HG02938 (cell line): ENCODE results near the gene VPS13D.
"Not testable (repeated sequence)": the region's sequence is repeated elsewhere in the genome, so short reads cannot be mapped to it uniquely, and the experiment has no call there.

Source experiments
- ATAC-seq: cut with Tn5 transposase; IDR thresholded peaks from one replicate; pipeline ENCODE4 v1.9.1; 2021; ENCODE audit warnings: mild to moderate bottlenecking, moderate library complexity; ENCODE audit not compliant: unreplicated experiment

Gene VPS13D

DNA sequence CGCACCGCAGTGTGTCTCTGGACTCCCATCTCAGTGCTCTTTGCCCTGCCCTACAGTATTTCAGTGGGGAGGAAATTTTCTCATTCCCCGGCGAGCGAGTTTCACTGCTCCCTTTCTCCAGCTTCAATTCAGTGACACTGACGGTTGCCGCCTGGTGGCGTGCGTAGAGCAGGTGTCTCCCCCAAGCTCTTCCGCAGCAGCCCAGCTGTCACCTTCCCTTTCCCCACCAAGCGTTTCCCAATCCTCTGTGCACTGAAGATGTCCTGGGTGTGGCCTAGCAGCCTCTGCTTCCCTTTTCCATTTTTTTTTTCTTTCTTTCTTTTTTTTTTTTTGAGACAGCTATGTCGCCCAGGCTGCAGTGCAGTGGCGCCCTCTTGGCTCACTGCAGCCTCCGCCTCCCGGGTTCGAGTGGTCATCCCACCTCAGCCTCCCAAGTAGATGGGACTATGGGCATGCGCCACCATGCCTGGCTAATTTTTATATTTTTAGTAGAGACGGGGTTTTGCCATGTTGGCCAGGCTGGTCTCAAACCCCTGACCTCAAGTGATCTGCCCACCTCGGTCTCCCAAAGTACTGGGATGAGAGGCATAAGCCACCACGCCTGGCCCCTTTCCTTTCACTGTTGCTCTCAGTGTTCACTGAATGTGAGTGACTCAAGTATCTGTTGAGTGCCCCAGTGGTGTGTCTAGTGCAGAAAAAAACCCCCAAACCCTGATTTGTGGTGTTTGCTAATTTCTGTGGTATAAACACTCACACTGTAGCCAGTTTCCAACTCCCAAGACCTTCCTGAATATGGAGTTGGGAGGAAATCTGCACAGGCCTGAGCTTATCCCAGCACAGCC lies 33.0 kb upstream of the VPS13D start:
- ATAC-seq: no peak

DNA sequence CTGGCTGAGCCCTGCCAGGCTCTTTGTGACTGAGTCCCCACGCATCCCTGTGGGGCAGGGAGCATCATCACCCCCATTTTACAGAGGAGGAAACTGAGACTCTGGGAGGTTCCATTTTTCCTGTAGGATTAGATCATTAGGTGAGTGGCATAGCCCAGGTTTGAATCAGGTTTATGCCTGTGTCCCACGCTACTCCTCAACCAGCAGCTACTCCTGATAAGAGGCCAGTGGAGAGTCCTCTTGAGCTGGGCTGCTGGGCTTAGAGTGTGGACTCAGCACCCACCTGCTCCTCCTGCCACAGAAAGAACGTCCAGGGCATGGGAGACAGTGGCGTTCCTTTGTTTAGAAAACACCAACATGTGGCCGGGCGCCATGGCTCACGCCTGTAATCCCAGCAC lies 32.3 kb upstream of the VPS13D start:
- no peak for ATAC-seq

DNA sequence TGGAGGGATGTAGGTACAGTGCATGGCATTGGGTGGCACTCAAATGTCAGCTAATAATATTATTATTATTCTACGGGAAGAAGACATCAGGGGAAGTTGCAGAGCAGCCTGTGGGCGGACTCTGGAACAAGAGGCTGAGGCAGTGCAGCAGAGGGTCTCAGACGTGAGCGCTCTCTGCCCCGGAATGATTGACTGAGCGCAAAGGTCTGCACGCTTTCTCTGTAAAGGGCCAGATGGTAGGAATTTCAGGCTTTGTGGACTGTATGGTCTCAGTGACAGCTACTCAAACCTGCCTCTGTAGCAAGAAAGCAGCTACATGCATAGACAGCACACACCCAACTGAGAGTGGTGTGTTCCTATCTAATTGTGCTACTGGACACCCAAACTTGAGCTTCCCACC lies 29.6 kb upstream of the VPS13D start:
- no peak for ATAC-seq

DNA sequence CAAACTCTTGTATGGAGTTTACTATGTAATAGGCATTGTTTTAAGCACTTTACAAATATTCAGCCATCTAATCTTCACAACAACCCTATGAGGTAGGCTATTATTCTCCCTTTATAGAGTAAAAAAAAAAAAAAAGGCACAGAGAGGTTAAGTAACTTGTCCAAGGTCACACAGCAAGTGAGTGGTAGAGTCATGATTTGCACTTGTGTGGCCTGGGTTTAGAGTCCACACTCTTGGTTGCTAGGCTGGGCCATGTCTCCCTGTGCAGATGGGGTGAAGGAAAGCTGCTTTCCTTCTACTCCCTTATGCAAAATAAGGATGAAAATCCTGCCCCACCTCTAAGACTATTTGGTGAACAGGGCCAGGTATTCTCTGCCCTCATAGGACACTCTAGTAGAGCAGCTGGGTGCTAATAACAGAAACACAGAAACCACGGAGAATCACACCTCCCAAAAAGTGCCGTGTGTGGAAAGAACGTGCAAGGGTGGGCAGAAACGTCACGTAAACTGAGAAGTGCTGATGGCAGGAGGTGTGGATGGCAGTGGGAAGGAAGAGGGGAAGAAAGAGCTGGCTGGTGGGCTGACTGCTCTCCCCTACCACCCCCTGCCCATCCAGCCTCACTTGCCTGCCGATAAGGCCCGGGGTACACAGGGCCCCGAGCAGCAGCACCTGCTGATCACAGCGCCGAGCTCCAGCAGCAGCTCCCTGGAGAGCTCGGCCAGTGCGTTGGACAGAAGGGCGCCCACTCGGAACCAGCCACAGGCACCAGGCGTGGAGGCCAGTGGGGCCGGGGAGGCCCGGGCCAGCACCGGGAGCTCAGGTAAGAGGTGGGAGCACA lies 28.3 kb upstream of the VPS13D start:
- no peak for ATAC-seq

DNA sequence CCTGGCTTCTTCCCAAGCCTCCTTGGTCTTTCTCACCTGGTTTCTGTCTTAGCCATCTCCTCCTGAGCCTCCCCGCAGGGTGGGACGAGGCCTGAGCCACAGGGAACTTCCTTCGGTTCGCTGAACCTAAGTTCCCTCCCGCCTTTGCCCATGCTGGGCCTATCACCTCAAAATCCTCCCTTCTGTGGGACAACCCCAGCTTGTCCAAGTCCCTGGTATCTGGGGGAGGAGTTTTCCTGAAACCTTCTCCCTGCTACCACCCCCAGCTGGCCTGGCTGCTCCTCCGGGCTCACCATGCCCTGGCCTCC lies 27.7 kb upstream of the VPS13D start:
- no peak for ATAC-seq

DNA sequence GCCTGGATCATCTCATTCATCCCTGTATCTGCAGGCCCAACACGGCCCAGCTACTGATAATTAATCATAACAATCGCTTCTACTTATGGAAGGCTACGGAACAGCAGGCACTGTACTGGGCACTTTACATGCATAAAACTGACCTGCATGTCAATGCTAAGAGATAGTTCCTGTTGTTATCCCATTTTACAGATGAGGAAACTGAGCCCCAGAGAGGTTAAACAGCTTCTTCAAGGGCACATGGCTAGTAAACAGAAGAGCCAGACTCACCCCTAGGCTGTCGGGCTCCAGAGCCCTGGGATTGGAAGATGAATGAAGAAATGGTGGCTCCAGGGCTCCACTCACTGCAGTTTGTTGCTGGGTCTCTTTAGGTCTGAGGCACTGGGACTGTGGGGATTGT lies 27.3 kb upstream of the VPS13D start:
- no peak for ATAC-seq

DNA sequence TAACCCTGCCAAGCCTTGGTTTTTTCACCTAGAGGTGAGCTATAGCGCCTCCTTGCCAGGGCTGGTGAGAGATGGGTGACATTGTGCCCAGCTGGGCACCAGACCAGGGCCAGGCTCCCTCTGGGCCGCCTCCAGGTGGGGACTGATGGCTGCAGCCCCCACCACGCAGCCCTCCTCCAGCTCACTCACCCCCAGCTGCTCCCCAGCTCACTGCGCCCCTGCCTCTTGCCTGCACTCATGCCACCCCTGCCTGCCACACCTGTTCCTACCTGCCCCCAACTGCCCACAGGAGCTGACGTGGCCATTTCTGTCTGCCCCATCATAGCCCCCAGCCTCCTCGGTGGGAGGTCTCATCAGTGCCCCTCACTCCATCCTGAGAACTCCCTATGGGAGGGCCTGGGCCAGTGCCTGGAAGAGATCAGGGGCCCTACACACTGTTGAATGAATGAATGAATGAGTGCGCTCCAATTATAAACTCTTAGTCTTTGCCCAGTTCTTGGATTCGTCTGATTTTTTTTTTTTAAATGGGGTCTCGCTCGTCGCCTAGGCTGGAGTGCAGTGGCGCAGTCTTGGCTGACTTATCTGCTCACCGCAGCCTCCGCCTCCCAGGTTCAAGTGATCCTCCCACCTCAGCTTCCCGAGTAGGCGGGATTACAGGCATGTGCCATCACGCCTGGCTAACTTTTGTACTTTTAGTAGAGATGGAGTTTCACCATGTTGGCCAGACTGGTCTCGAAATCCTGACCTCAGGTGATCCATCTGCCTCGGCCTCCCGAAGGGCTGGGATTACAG lies 26.4 kb upstream of the VPS13D start:
- ATAC-seq: no peak

DNA sequence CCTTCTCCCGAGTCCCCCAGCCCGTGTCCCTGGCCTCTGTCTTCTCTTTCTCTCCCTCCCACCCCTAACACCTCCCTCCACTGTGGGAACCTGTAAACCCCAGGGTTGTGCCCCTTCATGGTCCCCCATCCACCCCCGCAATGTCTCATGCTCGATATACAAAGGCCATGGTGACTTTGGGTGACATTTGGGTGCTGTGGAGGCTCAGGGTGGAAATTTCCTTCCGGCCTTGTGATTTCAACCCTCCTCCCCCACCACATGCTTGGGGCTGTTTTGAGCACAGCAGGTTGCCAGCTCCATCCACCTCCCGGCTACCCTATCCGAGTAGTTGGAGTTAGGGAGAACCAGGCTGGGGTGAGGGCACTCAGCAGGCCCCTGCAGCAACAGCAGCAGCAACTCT lies 25.7 kb upstream of the VPS13D start:
- ATAC-seq: no peak

DNA sequence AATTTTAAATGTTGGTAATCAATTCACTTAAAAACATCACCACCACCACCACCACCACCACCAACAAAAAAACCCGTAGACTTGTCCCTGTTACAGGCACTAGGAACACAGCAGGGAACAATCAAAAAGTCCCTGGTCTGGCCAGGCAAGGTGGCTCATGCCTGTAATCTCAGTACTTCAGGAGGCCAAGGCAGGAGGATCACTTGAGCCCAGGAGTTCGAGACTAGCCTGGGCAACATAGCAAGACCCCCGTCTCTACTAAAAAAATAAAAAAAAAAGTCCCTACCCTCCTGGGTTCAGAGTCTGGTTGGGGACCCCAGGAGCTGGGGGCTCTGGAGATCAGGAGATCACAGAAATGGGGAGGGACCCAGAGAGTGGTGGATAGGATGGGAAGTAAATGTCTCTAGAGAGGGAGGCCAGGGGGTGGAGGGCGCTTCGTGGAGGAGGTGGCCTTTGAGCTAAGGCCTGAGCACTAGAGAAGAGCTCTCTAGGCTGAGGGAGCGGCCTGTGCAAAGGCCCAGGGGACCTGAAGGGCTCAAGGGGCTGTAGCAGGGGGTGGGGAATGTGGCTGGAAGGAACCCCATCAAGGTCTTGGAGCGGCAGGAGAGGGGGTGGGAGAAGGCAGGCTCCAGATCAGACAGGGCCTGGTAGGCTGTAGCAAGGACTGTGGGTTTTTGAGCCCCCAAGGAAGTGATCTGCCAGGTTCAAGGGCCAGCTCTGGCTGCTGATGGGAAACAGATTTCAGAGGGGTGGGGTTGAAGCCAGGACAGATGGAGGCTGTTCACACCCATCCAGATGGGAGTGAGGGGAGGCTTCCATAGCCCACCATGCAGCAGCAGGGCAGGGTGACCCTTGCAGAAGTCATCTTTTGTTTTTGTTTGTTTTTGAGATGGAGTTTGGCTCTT lies 24.8 kb upstream of the VPS13D start:
- ATAC-seq: no peak

DNA sequence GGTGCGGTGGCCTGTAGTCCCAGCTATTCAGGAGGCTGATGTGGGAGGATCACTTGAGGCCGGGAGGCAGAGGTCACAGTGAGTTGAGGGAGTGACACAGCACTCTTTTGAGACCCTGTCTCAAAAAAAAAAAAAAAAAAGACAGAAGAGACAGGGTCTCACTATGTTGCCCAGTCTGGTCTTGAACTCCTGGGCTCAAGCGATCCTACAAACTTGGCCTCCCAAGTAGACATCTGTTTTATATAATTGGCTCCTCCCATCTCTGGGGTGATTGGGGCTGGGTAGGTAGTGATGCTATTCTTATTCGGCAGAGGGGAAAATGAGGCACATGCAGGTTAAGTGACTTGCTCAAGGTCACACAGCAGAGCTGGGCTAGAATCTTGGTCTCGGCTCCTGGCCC lies 23.6 kb upstream of the VPS13D start:
- ATAC-seq: no peak

DNA sequence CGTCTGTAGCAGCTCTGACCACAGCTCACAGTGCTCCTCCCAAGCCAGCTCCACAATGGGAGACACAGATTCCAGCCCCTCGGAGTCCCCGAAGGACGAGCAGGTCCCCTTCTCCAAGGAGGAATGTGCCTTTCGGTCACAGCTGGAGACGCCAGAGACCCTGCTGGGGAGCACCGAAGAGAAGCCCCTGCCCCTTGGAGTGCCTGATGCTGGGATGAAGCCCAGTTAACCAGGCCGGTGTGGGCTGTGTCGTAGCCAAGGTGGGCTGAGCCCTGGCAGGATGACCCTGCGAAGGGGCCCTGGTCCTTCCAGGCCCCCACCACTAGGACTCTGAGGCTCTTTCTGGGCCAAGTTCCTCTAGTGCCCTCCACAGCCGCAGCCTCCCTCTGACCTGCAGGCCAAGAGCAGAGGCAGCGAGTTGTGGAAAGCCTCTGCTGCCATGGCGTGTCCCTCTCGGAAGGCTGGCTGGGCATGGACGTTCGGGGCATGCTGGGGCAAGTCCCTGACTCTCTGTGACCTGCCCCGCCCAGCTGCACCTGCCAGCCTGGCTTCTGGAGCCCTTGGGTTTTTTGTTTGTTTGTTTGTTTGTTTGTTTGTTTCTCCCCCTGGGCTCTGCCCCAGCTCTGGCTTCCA lies 22.9 kb upstream of the VPS13D start:
- ATAC-seq: no peak

DNA sequence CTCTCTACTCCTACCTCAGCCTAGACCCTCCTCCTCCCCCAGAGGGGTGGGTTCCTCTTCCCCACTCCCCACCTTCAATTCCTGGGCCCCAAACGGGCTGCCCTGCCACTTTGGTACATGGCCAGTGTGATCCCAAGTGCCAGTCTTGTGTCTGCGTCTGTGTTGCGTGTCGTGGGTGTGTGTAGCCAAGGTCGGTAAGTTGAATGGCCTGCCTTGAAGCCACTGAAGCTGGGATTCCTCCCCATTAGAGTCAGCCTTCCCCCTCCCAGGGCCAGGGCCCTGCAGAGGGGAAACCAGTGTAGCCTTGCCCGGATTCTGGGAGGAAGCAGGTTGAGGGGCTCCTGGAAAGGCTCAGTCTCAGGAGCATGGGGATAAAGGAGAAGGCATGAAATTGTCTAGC lies 21.6 kb upstream of the VPS13D start:
- ATAC-seq: no peak

DNA sequence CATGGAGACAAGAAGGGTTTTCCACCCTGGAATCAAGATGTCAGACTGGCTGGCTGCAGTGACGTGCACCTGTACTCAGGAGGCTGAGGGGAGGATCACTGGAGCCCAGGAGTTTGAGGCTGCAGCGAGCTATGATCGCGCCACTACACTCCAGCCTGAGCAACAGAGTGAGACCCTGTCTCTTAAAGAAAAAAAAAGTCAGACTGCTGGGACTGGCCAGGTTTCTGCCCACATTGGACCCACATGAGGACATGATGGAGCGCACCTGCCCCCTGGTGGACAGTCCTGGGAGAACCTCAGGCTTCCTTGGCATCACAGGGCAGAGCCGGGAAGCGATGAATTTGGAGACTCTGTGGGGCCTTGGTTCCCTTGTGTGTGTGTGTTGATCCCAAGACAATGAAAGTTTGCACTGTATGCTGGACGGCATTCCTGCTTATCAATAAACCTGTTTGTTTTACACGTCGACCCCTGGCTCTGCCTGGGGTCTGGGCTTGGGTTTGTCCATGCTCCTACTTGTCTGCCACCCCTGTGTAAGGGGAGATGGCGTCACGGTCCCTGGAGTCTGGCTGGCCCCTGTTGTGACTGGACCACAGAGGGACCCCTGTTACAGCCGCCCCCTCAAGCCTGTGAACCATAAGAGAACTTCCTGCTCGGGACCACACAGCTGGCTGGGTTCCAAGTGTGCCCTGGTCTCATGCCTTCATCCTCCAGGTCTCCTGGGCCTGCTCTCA lies 20.9 kb upstream of the VPS13D start:
- ATAC-seq: peak; percentile 59

DNA sequence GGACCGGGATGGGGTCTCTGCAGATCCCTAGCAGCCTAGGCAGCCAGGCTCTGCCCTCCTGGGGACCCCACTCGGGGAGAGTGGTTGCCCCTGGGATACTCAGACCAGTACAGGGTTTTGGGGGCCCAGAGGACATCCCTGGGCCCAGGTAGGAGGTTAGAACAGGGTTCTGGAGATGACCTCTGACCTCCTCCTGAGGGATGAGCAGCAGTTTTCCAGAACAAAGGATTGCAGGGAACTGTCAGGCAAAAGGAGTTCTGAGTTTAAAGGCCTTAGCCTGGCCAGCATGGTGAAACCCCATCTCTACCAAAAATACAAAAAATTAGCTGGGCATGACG lies 20.4 kb upstream of the VPS13D start:
- no peak for ATAC-seq

DNA sequence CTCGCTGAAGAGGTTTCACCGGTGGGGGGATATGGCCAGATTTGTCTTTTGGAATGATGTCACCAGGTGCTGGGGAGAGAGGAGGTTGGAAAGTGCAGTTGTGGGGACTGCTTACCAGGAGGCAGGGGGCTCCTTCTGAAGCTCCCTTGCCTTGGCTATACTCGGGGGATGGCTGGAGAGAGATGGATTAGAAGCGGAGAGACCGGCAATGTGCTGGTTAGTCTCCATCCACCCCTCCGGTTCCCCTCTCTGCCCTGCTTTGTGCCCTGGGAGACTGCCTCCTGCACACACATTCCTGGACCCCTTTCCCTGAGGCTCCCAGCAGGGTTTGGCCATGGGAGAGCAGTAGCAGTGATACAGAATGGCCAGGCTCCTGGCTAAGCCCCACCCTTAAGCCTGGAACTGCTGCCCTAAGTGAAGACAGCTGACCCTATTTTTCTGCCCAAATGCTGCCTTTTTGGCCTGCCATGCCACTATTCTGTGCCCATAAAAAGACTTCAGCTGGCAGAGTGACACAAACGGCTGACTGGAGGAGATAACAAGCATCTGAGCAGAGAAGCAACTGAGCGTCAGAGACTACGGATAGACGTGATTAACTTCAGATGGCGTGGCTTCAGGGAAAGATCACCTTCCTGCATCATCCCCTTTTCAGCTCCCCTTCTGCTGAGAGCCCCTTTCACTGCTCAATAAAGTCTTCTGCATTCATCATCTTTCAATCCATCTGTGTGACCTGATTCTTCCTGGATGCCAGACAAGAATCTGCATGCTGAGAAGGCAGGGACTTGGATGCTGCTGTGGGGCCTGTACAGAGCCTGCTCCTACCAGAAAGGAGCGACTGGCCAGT lies 14.5 kb upstream of the VPS13D start:
- ATAC-seq: no peak

DNA sequence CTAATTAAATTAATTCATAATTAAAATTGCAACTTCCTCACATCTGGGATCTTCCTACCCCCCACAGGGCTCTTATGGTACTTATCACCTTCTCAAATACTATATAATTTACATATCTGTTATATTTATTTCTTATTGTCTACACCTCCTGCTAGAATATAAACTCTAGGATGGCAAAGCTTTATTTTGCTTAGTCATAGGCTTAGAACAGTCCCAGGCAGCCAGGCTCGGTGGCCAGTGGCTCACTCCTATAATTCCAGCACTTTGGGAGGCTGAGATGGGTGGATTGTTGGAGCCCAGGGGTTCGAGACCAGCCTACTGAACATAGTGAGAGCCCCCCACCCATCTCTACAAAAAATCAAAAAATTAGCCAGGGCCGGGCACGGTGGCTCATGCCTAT lies 10.0 kb upstream of the VPS13D start:
- ATAC-seq: no peak

DNA sequence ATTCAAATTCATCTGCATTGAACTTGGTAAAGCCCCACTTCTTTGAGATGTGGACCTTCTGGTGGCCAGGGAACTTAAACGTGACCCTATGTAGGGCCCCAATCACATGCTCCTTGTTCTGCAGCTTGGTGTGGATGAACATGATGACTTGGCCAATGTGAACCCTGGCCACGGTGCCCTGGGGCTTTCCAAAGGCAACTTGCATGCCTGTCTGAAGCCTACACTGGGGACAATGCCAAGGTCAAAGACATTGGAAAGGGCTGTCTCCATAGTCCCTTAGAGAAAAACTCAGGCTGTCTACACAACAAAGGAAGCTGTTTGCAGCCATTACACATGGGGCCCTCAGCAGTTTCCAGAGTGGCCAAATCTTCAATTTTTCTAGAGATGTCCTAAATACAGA lies 8.9 kb upstream of the VPS13D start:
- ATAC-seq: no peak

DNA sequence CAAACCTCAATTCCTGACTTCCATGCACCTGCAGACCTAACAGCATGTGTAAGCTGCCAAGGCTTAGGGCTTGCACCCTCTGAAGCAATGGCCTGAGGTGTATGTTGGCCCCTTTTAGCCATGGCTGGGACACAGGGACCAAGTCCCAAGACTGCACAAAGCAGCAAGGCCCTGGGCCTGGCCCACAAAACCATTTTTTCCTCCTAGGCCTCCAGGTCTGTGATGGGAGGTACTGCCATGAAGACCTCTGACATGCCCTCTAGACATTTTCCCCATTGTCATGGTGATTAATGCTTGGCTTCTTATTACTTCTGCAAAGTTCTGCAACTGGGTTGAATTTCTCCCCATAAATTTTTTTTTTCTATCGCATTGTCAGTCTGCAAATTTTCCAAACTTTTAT lies 7.1 kb upstream of the VPS13D start:
- not testable (repeated sequence) for ATAC-seq

DNA sequence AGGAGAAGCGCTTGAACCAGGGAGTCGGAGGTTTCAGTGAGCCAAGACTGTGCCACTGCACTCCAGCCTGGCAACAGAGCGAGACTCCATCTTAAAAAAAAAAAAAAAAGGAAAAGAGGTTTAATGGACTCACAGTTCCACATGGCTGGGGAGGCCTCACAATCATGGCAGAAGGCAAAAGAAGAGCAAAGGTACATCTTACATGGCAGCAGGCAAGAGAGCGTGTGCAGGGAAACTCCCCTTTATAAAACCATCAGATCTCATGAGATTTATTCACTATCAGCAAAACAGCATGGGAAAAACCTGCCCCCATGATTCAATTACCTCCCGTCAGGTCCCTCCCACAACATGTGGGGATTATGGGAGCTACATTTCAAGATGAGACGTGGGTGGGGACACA lies 5.7 kb upstream of the VPS13D start:
- ATAC-seq: not testable (repeated sequence)
